ENCODE data around the gene AQP2. TPM values are rescaled to one million over a fixed set of nuclear protein-coding genes. Genes with fewer than 3 reads are reported as not detected.

AQP2 gene
- total RNA-seq, 4 donors from 2014 or later: not detected

GRCh38 chr12:49966511-49967041 is 16.0 kb downstream of the AQP2 start:
- 28 to 34% methylated on average over 10 to 15 of the region's 16 CpGs for WGBS, 2 donors
- no peak overlapping the region for H3K27ac ChIP-seq
- peaks cover 0 to 93% (median 0%) of the 10 kb centered on the region in 4 donors for H3K27me3 ChIP-seq
- H3K4me1 ChIP-seq: peaks cover 22 to 47% (median 26%) of the 10 kb centered on the region in 3 donors
- H3K9me3 ChIP-seq: no peaks in the 10 kb centered on the region
- intact Hi-C loops (cut with DNase I): loop anchor here (5.0 to 10.0 kb wide), 2 partner anchors 91 to 102 kb away; partner anchors contain the start of gene ASIC1
- no peak overlapping the region for H3K4me3 ChIP-seq
- TF ChIP-seq, protein P1, sequence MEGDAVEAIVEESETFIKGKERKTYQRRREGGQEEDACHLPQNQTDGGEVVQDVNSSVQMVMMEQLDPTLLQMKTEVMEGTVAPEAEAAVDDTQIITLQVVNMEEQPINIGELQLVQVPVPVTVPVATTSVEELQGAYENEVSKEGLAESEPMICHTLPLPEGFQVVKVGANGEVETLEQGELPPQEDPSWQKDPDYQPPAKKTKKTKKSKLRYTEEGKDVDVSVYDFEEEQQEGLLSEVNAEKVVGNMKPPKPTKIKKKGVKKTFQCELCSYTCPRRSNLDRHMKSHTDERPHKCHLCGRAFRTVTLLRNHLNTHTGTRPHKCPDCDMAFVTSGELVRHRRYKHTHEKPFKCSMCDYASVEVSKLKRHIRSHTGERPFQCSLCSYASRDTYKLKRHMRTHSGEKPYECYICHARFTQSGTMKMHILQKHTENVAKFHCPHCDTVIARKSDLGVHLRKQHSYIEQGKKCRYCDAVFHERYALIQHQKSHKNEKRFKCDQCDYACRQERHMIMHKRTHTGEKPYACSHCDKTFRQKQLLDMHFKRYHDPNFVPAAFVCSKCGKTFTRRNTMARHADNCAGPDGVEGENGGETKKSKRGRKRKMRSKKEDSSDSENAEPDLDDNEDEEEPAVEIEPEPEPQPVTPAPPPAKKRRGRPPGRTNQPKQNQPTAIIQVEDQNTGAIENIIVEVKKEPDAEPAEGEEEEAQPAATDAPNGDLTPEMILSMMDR (IDR thresholded peaks at IDR 0.05): no peak
- TF ChIP-seq POLR2A (IDR thresholded peaks at IDR 0.05): no peak
- no peak for DNase-seq
- no peaks in the 10 kb centered on the region for H3K36me3 ChIP-seq

DNA sequence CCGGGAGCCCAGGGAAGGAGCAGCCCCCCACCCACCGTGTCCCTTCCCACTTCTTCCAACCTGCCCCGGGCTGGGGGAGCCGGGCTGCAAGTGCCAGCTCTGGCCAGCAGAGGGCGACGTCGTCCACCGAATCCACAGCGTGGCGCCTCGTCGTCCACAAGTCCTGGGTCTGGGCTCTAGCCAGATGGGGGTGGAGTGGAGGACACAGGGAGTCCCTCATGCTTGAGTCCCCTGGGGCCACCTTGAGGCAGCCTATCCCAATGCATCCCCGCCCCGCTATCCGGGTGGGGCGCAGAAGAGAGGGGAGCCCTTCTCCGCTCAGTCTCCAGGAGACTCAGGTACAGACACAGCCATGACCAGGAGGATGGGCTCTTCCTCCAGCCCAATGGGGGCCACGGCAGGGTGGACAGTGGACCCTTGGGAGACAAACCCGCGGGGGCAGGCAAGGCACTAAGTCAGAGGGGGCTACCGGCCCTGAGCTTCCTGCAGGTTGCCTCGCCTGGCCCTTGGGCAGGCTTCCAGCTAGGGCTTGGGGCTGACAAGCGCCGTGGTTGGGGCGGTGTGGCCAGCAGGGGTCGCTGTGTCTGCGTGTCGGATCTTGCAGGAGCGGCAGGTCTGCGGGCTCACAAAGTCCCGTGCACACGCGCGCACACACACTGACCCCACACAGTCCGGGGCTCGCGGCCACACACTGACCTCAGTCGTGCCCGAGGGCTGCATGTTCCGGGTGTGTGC is 16.7 kb downstream of the AQP2 start:
- H3K36me3 ChIP-seq: no peaks in the 10 kb centered on the region
- H3K4me1 ChIP-seq: peaks cover 18 to 43% (median 25%) of the 10 kb centered on the region in 3 donors
- intact Hi-C loops (cut with DNase I): loop anchor here (5.0 to 10.0 kb wide), 2 partner anchors 90 to 102 kb away; partner anchors contain the start of gene ASIC1
- H3K9me3 ChIP-seq: no peaks in the 10 kb centered on the region
- 0% methylated on average over 10 to 12 of the region's 40 CpGs for WGBS, 2 donors
- TF ChIP-seq, protein P1 (IDR thresholded peaks at IDR 0.05): peak; percentile 78 to 97 (median 94)
- TF ChIP-seq POLR2A (IDR thresholded peaks at IDR 0.05): no peak
- H3K27ac ChIP-seq: peak overlapping the region in 2 of 4 donors; percentile 16 to 37
- DNase-seq: peak; percentile 18
- H3K4me3 ChIP-seq: peak overlapping the region; percentile 25 to 66 (median 42)
- peaks cover 0 to 87% (median 0%) of the 10 kb centered on the region in 4 donors for H3K27me3 ChIP-seq

DNA sequence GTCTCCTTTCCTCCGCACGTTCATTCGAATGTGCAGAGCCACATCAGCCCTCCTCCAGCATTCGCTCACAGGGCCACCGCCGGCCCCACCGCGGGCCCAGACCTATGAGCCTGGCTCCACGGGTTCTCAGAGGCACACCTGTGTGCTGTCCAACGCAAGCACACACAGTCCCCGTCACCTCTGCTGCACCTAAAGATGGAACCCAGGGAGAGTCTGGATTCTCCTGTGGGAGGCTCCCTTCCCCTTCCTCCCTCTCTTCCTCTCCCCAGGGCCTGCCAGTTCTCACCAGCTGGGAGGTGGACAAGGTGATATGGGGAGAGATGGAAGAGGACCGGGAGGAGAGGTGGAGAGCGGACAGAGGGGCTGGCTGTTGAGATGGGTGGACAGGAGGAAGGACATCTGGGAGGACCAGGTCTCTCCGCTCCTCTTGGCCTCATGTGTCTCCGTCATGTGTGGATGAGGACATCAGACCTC is 17.3 kb downstream of the AQP2 start:
- no peaks in the 10 kb centered on the region for H3K9me3 ChIP-seq
- WGBS, 2 donors: 41 to 52% methylated on average over 8 to 10 of the region's 15 CpGs
- peaks cover 13 to 36% (median 19%) of the 10 kb centered on the region in 3 donors for H3K4me1 ChIP-seq
- H3K27ac ChIP-seq: no peak overlapping the region
- H3K4me3 ChIP-seq: peak overlapping the region; percentile 25 to 66 (median 42)
- peaks cover 0 to 81% (median 0%) of the 10 kb centered on the region in 4 donors for H3K27me3 ChIP-seq
- DNase-seq: no peak
- no peaks in the 10 kb centered on the region for H3K36me3 ChIP-seq
- intact Hi-C loops (cut with DNase I): loop anchor here (5.0 to 10.0 kb wide), 2 partner anchors 89 to 103 kb away; partner anchors contain the start of gene ASIC1
- TF ChIP-seq, protein P1 (IDR thresholded peaks at IDR 0.05): no peak
- no peak for TF ChIP-seq POLR2A (IDR thresholded peaks at IDR 0.05)

GRCh38 chr12:49968471-49968870 is 17.9 kb downstream of the AQP2 start:
- TF ChIP-seq, protein P1 (IDR thresholded peaks at IDR 0.05): no peak
- no peak for TF ChIP-seq POLR2A (IDR thresholded peaks at IDR 0.05)
- Histone ChIP-seq H3K27ac (no peak overlapping the region), H3K27me3 (peaks cover 0 to 74% (median 0%) of the 10 kb centered on the region in 4 donors), H3K4me3 (no peak overlapping the region), H3K9me3 (no peaks in the 10 kb centered on the region), H3K4me1 (peaks cover 8 to 30% (median 12%) of the 10 kb centered on the region in 3 donors), H3K36me3 (no peaks in the 10 kb centered on the region)
- no peak for DNase-seq
- intact Hi-C loops (cut with DNase I): loop anchor here (5.0 to 10.0 kb wide), 2 partner anchors 89 to 104 kb away; partner anchors contain the start of gene ASIC1
- WGBS, 2 donors: 82% methylated on average over 6 of the region's 6 CpGs; no CpG with 5 or more reads in 1 of the 2 donors
